Measurements from ENCODE around the gene TMSB4X.
A peak's percentile ranks its signal among the peaks of the same experiment; 100 is the strongest.

Gene TMSB4X

GRCh38 chrX:12976819-12977732, 2.2 kb downstream of the TMSB4X start:
- peak in 1 of 2 donors; percentile 39 for DNase-seq

DNA sequence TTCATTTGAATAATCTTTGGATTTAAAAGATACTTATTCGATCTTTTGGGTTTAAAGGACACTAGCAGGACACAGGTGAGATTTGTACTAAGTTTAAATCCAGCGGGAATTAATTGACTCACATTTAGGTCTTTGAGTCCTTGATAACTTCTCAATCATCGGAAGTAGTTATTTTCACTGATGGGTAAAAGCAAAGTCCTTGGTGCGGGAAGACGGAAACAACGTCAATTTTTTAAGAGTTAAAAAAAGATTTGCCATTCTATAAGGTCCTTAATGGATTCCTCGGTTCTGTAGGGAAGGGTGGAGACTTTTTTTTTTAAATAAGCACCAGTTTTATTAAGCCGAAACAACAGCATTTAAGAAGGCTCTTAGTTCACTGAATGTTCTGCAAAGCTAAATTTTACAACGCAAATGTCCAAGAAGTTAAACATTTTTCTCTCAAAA, 2.9 kb downstream of the TMSB4X start:
- no peak for DNase-seq

DNA sequence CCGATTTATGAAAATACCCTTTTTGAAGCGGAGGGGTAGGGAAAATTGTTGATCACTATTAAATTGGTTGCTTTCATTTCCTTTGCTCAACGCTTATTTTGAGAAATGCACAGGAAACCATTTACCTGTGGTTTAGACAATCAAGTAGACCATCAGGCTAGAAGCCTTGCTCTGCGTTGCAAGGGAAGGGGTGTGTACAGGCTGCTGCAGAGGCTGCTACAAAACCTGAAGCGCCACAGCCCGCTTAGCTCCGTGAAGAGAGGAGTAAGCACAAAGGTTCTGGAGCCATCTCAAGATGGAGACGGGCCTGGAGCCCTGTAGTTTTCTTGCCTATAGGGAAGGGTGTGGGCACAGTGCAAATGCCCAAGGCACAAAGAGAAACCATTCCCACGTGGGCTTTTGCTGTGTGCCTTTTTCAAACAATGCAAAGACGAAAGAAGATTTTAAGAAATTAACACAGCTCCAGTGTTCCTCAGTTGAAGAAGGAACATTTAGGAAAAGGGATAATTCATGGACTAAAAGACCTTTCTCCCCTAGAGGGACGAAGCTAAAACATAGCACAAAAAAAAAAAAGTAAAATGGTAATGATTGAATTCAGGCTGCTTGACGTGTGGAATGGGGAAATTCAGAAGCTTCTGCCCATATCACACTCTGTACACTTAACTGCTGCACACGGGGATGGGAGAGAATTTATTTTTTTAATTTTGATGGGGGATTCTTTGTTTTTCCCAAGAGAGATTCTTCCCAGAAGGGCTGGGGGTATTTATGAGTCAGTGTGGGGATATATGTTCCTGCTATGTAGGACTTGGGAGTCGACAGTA, 3.5 kb downstream of the TMSB4X start:
- DNase-seq = peak; percentile 87 to 88

DNA sequence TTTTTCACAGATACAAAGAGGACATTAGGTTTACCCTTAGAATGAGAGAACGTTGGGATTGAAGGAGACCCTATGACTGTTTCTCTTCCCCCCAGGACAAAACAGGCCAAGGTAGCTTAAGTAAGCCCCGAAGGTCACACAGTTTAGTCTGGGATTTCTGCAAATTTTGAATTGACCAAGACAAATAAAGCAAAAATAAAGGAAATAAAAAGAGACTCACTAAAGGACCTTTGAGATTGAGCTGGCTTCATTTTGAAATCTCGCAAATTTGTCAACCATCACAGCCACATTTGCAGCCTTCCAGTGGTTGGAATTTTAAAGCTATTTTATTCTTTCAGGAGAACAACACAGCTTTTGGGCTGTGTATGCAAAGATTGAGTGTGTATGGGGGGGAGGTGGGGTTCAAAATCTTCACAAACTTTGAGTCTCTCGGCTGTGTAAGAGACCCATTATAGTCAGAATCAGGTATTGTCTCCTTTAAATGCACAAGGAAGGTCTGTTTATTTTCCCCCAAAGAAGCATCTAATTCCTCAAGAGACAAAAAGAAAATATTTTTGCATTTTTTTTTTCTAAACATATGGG, 4.2 kb downstream of the TMSB4X start:
- DNase-seq = peak in 1 of 2 donors; percentile 17

- peak in 1 of 2 donors; percentile 14 for DNase-seq
Observed at GRCh38 chrX:12979616-12980015, 4.7 kb downstream of the TMSB4X start.

DNA sequence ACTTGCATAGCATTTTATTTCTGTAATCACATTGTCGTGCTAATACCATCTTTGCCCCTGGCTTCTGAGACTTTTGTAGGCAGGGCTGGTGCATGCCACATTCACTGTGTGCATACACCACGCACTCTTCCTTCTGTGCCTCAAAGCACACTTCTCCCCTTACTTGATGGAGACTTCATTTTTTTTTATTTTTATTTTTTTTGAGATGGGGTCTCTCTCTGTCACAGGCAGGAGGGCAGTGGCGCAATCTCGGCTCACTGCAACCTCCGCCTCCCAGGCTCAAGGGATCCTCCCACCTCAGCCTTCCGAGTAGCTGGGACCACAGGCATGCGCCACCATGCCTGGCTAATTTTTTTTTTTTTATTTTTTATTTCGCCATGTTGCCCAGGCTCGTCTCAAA, 5.1 kb downstream of the TMSB4X start:
- DNase-seq = peak in 1 of 2 donors; percentile 36

GRCh38 chrX:12981880-12982279, 7.0 kb downstream of the TMSB4X start:
- peak in 1 of 2 donors; percentile 58 for DNase-seq

DNA sequence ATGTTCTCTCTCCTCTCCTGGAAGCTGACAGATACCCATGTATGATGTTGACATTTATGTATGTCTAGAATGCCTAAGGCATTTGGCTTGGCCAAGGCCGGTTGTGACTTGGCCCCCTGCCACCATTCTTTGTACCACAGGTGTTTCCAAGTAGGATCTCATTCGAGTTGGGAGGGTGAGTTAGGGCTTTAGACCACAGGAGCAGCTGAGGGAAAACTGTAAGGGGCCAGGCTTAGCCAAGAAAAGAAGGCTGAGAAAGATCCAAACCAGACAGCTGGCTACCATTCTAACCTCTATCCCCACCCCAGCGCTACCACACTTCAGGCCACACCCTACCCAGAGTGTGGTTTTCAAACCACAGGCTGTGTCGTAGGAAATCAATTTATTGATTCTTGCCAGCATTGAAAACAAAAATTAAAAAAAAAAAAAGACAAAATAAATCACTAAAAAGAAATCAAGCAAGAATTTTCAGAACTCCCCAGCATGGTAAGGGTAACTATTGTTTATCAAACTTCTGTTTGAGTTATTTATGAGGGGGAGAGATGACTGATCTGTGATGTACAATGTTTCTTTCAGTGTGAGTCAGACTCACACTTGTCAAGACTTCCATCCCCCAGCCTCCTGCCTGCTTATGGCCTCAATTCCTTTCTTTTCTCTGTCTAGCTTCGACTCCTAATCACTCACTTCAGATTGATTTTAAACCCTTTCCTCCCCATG, 9.9 kb downstream of the TMSB4X start:
- DNase-seq = peak; percentile 66 to 67

GRCh38 chrX:12985331-12985730, 10.4 kb downstream of the TMSB4X start:
- DNase-seq = no peak

GRCh38 chrX:12986164-12986779, 11.4 kb downstream of the TMSB4X start:
- DNase-seq = no peak

- DNase-seq = no peak
Observed at GRCh38 chrX:12986886-12987285, 12.0 kb downstream of the TMSB4X start.

DNA sequence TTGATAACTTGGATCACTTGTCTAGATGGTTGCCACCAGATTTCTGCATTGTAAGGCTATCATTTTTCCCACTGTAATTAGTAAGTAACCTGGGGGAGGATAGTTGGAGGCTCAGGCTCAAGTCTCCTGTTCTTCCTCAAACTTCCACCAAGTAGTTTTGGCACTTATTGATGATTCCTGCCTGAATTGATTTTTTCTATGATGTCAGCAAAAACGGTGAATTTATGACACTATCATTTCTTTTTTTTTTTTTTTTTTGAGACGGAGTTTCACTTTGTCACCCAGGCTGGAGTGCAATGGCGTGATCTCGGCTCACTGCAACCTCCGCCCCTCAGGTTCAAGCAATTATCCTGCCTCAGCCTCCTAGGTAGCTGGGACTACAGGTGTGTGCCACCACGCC, 12.4 kb downstream of the TMSB4X start:
- no peak for DNase-seq

DNA sequence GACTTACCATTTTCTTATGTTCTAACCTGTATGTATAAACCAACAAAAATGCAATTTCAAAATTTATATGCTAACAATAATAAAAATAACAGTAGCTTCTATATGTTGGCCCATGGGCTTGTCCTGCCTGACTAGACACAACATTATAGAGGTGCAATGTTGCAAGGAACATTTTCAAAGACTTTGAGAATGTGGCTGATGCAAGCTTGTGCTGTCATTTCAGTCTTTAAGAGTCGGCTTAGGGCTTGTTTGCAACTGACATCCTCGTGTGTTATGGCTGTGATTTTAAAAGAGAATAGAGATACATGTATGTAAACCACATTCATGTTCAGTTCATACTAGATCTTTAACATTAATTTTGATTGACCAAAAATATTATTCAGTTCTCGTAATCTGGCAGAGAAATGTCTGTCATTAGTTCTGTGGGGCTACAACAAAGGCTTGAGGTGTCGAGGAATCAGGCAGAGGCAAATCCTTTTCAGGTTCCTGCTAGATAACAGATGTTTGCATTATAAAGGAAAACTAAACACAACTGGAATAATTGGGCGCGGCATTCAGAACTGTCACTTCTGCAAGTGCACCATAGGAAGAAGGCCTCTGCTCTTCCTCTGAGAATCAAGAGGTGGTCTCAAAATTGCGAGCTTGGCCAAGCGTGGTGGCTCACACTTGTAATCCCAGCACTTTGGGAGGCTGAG, 13.1 kb downstream of the TMSB4X start:
- no peak for DNase-seq

DNA sequence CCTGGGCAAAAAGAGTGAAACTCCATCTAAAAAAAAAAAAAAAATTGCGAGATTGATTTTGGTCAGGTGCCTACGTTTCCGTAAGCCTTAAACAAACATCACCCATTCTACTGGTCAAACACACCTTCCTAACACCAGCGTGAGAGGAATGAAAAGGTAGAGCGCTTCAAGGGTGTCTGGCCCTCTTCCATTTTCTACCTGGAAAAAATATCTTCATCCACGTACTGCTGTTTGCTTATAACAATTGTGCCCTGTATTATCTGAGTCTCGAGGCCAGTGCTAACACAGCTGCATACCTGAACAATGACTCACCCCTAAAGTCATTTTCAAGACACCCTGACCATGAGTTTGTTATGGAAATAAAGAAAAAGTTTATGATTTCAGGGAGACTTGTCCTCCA, 13.9 kb downstream of the TMSB4X start:
- no peak for DNase-seq

DNA sequence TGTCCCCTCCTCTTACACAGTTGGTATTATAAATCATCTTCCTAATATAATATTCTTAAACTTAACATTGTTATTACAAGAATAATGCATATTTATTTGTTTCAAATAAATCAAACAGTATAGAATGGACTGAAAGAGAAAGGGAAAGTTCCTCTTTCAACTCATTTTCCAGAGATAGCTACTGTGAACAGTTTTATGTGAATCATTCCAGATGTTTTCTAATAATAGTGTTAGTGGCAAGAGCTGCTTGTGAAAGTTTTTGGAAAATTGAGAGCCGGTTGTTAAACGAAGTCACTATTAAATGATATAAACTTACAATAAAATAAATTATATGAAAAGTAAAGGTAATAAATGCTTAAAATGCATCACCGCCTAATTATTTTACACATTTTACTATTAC, 14.6 kb downstream of the TMSB4X start:
- no peak for DNase-seq

GRCh38 chrX:12991575-12991974, 16.7 kb downstream of the TMSB4X start:
- DNase-seq = no peak

DNA sequence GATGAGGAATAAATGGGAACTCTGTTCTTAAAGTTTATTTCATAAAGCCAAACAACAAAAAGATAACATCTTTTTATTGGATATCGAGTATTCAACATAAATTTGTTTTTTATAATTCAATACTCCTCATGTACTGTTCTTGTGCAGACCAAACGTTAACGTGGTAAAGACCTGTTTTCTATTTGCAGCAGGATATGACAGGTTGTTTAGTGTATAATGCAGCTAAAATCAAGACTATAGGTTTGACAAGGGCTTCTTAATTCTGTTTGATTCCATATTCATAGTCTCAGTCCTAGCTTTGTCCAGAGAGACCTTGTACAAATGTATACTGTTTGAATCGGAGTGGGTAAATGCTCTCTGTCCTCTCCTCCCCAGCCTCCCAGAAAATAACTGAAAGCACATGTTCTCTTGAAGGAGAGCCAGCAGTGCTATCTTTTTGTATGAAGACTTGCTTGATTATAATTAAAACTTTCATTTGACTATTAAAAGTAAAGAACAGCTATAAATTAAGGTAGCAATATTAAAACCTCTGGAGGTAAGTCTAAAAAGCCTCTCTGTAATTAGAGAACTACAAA, 17.7 kb downstream of the TMSB4X start:
- DNase-seq = no peak

DNA sequence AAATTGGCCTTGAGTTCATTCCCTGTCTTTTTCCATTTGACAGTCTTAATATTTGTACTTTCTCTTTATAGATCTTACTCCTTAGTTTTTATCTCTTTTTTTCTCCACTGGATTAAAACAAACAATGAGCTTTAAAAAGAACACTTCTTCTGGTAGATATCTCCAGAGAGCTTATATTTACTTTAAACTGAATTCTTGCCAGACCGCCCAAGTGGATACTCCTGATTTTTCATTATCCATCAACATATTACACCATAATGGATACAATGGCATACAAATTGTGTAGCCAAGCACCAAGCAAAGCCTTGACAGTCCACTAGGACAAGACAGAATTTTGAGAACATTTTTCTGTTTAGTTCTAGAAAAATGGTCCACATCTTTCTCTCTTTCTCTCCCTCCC, 18.9 kb downstream of the TMSB4X start:
- DNase-seq = no peak

- no peak for DNase-seq
Observed at GRCh38 chrX:12994321-12994720, 19.4 kb downstream of the TMSB4X start.

DNA sequence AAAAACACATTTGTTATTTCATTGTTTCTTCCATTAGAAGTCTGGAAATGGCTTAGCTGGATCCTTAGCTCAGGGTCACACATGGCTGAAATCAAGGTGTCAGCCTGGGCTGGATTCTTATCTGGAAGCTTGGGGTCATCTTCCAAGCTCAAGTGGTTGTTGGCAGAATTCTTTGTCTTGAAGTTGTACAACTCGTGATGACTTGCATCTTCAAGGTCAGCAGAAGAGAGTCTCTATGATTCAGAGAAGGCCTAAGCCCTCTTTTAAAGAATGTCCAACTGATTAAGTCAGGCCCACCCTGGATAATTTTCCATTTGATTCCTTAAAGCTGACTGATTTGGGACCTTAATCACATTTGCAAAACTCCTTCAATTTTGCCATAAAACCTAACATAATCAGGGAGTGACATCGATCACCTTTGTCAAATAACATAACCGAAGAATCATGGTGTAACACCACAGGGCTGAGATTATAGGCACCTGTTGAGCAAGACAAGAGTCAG, 22.1 kb downstream of the TMSB4X start:
- DNase-seq = no peak
